H9 (cell line): ENCODE measurements around the gene CDK17. TPM values are rescaled to one million over a fixed set of nuclear protein-coding genes. Genes with fewer than 3 reads are reported as not detected.

Experiments
- DNase-seq: peaks from one replicate; pipeline ENCODE4 v3.0.0-alpha.2; 2017
- H2AFZ ChIP-seq: one replicate; pipeline ENCODE4 v1.6.1; 2013; ENCODE audit warnings: mild to moderate bottlenecking, low read length, control low read depth, moderate library complexity
- H2AK5ac ChIP-seq: 2 replicates; pipeline ENCODE4 v1.6.1; 2013; ENCODE audit warnings: low read length, control low read depth, mixed read lengths; ENCODE audit not compliant: insufficient read length
- H2BK120ac ChIP-seq: one replicate; pipeline ENCODE4 v1.6.1; 2013; ENCODE audit warnings: low read depth, mild to moderate bottlenecking, low read length, control low read depth, inconsistent platforms; ENCODE audit not compliant: poor library complexity, severe bottlenecking
- H2BK12ac ChIP-seq: 2 replicates; pipeline ENCODE4 v1.6.1; 2013; ENCODE audit warnings: low read length, control low read depth, mixed read lengths, low read depth; ENCODE audit not compliant: insufficient read length
- H2BK15ac ChIP-seq: 2 replicates; pipeline ENCODE4 v1.6.1; 2013; ENCODE audit warnings: low read depth, low read length, control low read depth
- H2BK20ac ChIP-seq: one replicate; pipeline ENCODE4 v1.6.1; 2013; ENCODE audit warnings: low read depth, mild to moderate bottlenecking, low read length, control low read depth, inconsistent platforms; ENCODE audit not compliant: poor library complexity, severe bottlenecking
- H2BK5ac ChIP-seq: 2 replicates; pipeline ENCODE4 v1.6.1; 2013; ENCODE audit warnings: low read length, control low read depth, mixed read lengths; ENCODE audit not compliant: insufficient read length
- H3K14ac ChIP-seq: 2 replicates; pipeline ENCODE4 v1.6.1; 2013; ENCODE audit warnings: low read length, control low read depth; ENCODE audit not compliant: insufficient read depth
- H3K18ac ChIP-seq: 2 replicates; pipeline ENCODE4 v1.6.1; 2013; ENCODE audit warnings: low read depth, mild to moderate bottlenecking, mixed read lengths, low read length, control low read depth; ENCODE audit not compliant: insufficient read length
- H3K23ac ChIP-seq: 2 replicates; pipeline ENCODE4 v1.6.1; 2013; ENCODE audit warnings: low read length, control low read depth, mixed read lengths, low read depth; ENCODE audit not compliant: insufficient read length
- H3K23me2 ChIP-seq: 2 replicates; pipeline ENCODE4 v1.6.1; 2013; ENCODE audit warnings: low read depth, mild to moderate bottlenecking, mixed read lengths, low read length, control low read depth; ENCODE audit not compliant: insufficient read length, poor library complexity, severe bottlenecking
- H3K27ac ChIP-seq: 2 replicates; pipeline ENCODE4 v1.5.1; 2013; ENCODE audit warnings: low read length, control low read depth, mixed read lengths, low read depth; ENCODE audit not compliant: insufficient read length
- H3K27me3 ChIP-seq: 2 replicates; pipeline ENCODE4 v1.6.1; 2013; ENCODE audit warnings: low read length, control low read depth, inconsistent platforms; ENCODE audit not compliant: insufficient read depth
- H3K4ac ChIP-seq: 2 replicates; pipeline ENCODE4 v1.6.1; 2013; ENCODE audit warnings: low read depth, mild to moderate bottlenecking, control low read depth, inconsistent platforms, low read length, moderate library complexity
- H3K4me1 ChIP-seq: 2 replicates; pipeline ENCODE4 v1.6.1; 2013; ENCODE audit warnings: low read length, control low read depth, inconsistent platforms; ENCODE audit not compliant: insufficient read depth
- H3K4me2 ChIP-seq: 2 replicates; pipeline ENCODE4 v1.6.1; 2013; ENCODE audit warnings: low read length, control low read depth, mixed read lengths; ENCODE audit not compliant: insufficient read length, insufficient read depth
- H3K56ac ChIP-seq: 2 replicates; pipeline ENCODE4 v1.6.1; 2013; ENCODE audit warnings: low read depth, mild to moderate bottlenecking, mixed read lengths, low read length, control low read depth; ENCODE audit not compliant: insufficient read length
- H3K79me1 ChIP-seq: 2 replicates; pipeline ENCODE4 v1.6.1; 2013; ENCODE audit warnings: low read depth, mild to moderate bottlenecking, moderate library complexity, low read length, control low read depth, inconsistent platforms; ENCODE audit not compliant: insufficient read depth, poor library complexity, severe bottlenecking
- H3K79me2 ChIP-seq: 2 replicates; pipeline ENCODE4 v1.6.1; 2013; ENCODE audit warnings: low read length, control low read depth, inconsistent platforms; ENCODE audit not compliant: insufficient read depth
- H3K9ac ChIP-seq: 2 replicates; pipeline ENCODE4 v1.6.1; 2013; ENCODE audit warnings: low read length, control low read depth, mixed read lengths; ENCODE audit not compliant: insufficient read length; ENCODE audit errors: extremely low read depth
- H3K9me3 ChIP-seq: one replicate; pipeline ENCODE4 v1.6.1; 2013; ENCODE audit warnings: low read depth, low read length, inconsistent platforms; ENCODE audit not compliant: control insufficient read depth
- H3T11ph ChIP-seq: one replicate; pipeline ENCODE4 v1.6.1; 2013; ENCODE audit warnings: mild to moderate bottlenecking, low read length, control low read depth, inconsistent platforms
- H4K20me1 ChIP-seq: one replicate; pipeline ENCODE4 v1.6.1; 2013; ENCODE audit not compliant: control insufficient read depth, insufficient read length, insufficient read depth
- H4K5ac ChIP-seq: 2 replicates; pipeline ENCODE4 v1.6.1; 2013; ENCODE audit warnings: low read depth, mild to moderate bottlenecking, mixed read lengths, low read length, control low read depth; ENCODE audit not compliant: insufficient read length
- H4K8ac ChIP-seq: replicated peaks from 2 replicates; pipeline ENCODE4 v1.6.1; 2013; ENCODE audit warnings: low read length, control low read depth, mixed read lengths, low read depth; ENCODE audit not compliant: insufficient read length
- H4K91ac ChIP-seq: 2 replicates; pipeline ENCODE4 v1.6.1; 2013; ENCODE audit warnings: low read depth, mild to moderate bottlenecking, moderate library complexity, mixed read lengths, low read length, control low read depth; ENCODE audit not compliant: insufficient read length
- H3K27ac Mint-ChIP-seq, 3 experiments: 2 replicates in 2 of 3; 3 replicates in 1 of 3; pipeline ENCODE4 v1.8.0; 2020 to 2021; ENCODE audit warnings: mixed read lengths in 3 of 3, mild to moderate bottlenecking in 1 of 3, moderate library complexity in 1 of 3
- H3K27me3 Mint-ChIP-seq: 2 replicates; pipeline ENCODE4 v1.8.0; 2021; ENCODE audit warnings: low read depth, mild to moderate bottlenecking, moderate library complexity, mixed read lengths
- H3K36me3 Mint-ChIP-seq, 3 experiments: 2 replicates in 2 of 3; 3 replicates in 1 of 3; pipeline ENCODE4 v1.8.0; 2020 to 2021; ENCODE audit warnings: low read depth in 3 of 3, mixed read lengths in 3 of 3; ENCODE audit not compliant: insufficient read depth in 1 of 3
- H3K4me1 Mint-ChIP-seq, 2 experiments: 2 replicates each; pipeline ENCODE4 v1.8.0; 2020; ENCODE audit warnings: mixed read lengths in 2 of 2
- H3K4me3 Mint-ChIP-seq, 2 experiments: 2 replicates in 1 of 2; 3 replicates in 1 of 2; pipeline ENCODE4 v1.8.0; 2020 to 2021; ENCODE audit warnings: mild to moderate bottlenecking in 2 of 2, mixed read lengths in 2 of 2, moderate library complexity in 1 of 2
- H3K9me3 Mint-ChIP-seq, 2 experiments: 2 replicates in 1 of 2; 3 replicates in 1 of 2; pipeline ENCODE4 v1.8.0; 2020; ENCODE audit warnings: mild to moderate bottlenecking in 2 of 2, mixed read lengths in 2 of 2, moderate library complexity in 1 of 2
- WGBS: extraction: QIAGEN DNeasy Blood & Tissue Kit; methylation state at CpG from one replicate; pipeline ENCODE4 v1.1.7; 2013; ENCODE audit warnings: missing lambda C conversion rate, low lambda C conversion rate, mixed read lengths; ENCODE audit not compliant: insufficient read length; ENCODE audit errors: extremely low coverage; 5-methylcytosine and 5-hydroxymethylcytosine counted together
- total RNA-seq: library from RNA; stranded (reverse); gene quantifications from 2 replicates; pipeline ENCODE4 v1.2.1, GENCODE V29; 2021
- TF ChIP-seq, protein P1 (sequence below): fragments of 200-600 bp; sonication (generic); conservative IDR thresholded peaks from 3 replicates; pipeline ENCODE4 v1.8.0; 2021; ENCODE audit warnings: antibody characterized with exemption, mild to moderate bottlenecking

The CDK17 gene
- total RNA-seq, 1 experiment from 2014 or later: 28.8 TPM

DNA sequence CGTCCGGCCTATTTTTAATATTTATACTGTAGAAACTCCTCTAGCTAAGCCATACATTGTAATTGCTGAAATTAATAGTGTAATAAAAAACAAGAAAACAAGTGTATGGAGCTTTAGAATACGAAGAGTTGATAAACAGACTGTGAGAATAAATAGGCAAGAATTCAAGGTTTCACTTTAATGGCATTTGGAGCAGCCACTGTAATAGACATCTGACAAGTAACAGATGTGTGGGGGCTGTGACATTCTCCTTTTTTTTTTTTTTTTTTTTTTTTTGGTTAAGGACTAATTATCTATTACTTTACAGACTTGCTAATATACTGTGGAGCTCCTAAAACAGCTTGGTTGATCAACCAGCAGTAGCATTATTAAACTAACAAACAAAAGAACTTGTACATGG is 47.0 kb upstream of the CDK17 start:
- Histone ChIP-seq H3K79me1 (no peaks in the 10 kb centered on the region), H3K23me2 (no peaks in the 10 kb centered on the region), H2BK5ac (no peak overlapping the region), H3K14ac (no peak overlapping the region), H4K20me1 (no peaks in the 10 kb centered on the region), H2BK12ac (no peak overlapping the region), H4K5ac (no peak overlapping the region), H2AK5ac (no peak overlapping the region), H3T11ph (no peak overlapping the region), H3K79me2 (no peaks in the 10 kb centered on the region), H2BK20ac (no peak overlapping the region), H3K27ac (no peak overlapping the region), H3K23ac (no peak overlapping the region), H3K18ac (no peak overlapping the region), H3K4ac (no peak overlapping the region), H2AFZ (no peak overlapping the region), H3K9me3 (no peaks in the 10 kb centered on the region), H4K91ac (no peak overlapping the region), H3K9ac (no peak overlapping the region), H3K56ac (no peak overlapping the region), H3K27me3 (no peaks in the 10 kb centered on the region), H2BK15ac (no peak overlapping the region), H3K4me2 (no peak overlapping the region), H3K4me1 (no peaks in the 10 kb centered on the region), H4K8ac (no peak overlapping the region), H2BK120ac (no peak overlapping the region)
- Mint-ChIP-seq H3K27ac (no peak overlapping the region), H3K4me1 (no peaks in the 10 kb centered on the region), H3K4me3 (no peak overlapping the region), H3K36me3 (no peaks in the 10 kb centered on the region), H3K27me3 (no peaks in the 10 kb centered on the region), H3K9me3 (no peaks in the 10 kb centered on the region)
- DNase-seq: no peak
- TF ChIP-seq, protein P1, sequence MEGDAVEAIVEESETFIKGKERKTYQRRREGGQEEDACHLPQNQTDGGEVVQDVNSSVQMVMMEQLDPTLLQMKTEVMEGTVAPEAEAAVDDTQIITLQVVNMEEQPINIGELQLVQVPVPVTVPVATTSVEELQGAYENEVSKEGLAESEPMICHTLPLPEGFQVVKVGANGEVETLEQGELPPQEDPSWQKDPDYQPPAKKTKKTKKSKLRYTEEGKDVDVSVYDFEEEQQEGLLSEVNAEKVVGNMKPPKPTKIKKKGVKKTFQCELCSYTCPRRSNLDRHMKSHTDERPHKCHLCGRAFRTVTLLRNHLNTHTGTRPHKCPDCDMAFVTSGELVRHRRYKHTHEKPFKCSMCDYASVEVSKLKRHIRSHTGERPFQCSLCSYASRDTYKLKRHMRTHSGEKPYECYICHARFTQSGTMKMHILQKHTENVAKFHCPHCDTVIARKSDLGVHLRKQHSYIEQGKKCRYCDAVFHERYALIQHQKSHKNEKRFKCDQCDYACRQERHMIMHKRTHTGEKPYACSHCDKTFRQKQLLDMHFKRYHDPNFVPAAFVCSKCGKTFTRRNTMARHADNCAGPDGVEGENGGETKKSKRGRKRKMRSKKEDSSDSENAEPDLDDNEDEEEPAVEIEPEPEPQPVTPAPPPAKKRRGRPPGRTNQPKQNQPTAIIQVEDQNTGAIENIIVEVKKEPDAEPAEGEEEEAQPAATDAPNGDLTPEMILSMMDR: no peak
- no CpG with 5 or more reads among the region's 3 CpGs for WGBS
